NCI-H345 (cell line): Measurements from ENCODE around the gene DLEC1.

Source experiments
- DNase-seq: peaks from one replicate; lab custom pipeline; 2025; lab: John Stamatoyannopoulos, UW

DLEC1 gene

DNA sequence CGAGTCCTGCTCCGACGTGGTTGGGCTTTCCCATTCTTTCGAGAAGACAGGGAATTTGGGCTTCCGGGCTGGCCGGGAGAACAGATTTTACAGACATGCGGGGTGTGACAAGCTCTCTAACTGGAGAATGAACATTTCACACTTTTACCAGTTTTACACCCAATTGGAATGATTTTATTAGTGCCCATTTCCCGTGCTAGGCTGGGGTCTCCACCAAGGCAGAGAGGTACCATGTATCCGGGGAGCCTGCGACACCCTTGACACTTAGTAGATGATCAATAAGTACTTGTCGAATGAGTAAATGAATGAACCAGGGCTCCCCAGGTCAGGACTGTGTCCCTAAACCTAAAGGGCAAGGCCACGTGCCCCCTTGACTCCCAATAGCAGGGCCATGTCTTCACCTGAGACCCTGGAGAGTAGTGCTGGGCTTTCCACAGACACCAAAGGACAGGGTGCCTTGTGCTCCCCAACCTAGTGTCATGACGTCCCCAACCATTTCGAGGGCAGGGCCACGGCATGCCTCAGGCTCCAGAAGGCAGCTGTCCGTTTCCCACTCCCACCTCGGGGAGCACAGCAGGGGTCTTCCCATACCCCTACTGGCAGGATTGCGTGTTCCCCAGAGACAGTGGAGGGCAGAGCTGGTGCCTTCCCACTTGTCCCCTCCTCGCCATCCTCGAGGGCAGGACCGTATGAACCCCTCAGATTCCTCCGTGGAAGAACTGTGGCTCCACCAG, 98.8 kb downstream of the DLEC1 start:
- DNase-seq: peak; percentile 30

DNA sequence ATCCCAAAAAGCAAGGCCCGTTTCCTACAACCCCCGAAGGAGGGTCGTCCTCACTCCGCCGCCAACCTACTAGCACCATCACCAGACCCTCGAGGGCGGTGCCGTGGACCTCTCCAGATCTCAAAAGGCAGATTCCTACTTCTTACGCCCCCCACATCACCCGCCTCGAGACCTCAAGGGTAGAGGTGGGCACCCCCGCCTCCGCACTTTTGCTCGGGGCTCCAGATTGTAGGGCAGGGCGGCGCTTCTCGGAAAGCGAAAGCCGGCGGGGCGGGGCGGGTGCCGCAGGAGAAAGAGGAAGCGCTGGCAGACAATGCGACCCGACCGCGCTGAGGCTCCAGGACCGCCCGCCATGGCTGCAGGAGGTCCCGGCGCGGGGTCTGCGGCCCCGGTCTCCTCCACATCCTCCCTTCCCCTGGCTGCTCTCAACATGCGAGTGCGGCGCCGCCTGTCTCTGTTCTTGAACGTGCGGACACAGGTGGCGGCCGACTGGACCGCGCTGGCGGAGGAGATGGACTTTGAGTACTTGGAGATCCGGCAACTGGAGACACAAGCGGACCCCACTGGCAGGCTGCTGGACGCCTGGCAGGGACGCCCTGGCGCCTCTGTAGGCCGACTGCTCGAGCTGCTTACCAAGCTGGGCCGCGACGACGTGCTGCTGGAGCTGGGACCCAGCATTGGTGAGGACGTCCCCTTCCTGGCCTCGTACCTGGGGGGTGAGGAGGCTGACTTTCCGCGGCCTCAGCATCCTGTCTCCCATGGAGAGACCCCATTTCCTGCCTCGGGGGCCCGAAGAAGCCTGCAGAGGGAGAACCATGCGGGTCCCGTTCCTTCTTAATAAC, 99.6 kb downstream of the DLEC1 start, which contains the start of gene MYD88:
Gene MYD88 (plus strand): TSS at position 313 of the 842 bp plus-strand sequence. CDS start 40 bp downstream, at position 353.
- DNase-seq: peak; percentile 34

DNA sequence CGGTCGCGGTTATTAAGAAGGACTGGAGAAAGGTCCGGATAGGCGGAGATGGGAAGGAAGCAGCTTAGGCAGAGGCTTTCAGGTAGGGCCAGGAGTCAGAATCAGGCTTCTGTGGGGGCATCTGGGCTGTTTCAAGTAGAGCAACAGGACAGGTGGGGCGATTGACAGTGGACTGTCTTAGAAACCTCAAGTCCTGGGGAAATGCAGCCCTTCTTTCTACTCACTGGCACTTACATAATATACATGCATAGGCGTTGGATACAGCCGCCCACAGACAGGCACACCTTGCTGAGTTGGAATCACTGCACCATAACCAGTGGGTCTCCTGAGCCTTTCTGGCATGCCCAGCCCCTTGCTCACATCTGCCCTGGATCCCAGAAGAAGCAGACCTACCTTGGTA, 100.2 kb downstream of the DLEC1 start:
- no peak for DNase-seq

DNA sequence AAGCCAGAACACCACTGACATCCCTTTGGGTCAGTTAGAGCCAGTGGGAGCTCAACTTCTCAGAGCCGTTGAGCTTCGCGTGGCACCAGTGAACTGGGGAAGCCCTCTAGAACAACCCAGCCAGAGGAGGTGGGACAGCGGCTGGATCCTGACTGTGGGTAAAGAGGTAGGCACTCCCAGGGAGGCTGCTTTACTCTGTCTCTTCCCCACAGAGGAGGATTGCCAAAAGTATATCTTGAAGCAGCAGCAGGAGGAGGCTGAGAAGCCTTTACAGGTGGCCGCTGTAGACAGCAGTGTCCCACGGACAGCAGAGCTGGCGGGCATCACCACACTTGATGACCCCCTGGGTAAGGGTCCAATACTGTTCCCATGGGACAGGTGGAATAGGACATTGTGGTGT, 100.6 kb downstream of the DLEC1 start:
- DNase-seq: no peak

DNA sequence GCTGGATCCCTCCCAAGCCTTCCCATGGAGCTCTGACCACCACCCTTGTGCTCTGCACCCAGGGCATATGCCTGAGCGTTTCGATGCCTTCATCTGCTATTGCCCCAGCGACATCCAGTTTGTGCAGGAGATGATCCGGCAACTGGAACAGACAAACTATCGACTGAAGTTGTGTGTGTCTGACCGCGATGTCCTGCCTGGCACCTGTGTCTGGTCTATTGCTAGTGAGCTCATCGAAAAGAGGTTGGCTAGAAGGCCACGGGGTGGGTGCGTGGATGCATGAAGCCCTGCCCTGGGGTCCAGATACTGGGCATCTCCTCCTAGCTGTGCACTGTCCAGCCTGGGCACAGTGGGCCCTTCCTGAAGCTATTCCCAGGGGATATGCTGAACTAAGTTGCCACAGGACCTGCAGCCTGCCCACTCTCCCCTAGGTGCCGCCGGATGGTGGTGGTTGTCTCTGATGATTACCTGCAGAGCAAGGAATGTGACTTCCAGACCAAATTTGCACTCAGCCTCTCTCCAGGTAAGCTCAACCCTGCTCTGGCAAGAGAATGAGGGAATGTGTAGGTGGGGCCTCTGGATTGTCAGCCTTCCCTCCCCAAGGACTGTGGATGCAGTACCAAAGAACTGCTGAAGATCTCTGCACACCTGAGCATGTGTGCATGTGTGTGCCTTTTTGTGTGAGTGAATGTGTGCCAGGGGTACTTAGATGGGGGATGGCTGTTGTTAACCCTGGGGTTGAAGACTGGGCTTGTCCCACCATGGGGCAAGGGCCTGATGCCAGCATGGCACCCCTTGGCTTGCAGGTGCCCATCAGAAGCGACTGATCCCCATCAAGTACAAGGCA, 101.5 kb downstream of the DLEC1 start:
- DNase-seq: no peak

- DNase-seq: no peak
These were observed 102.4 kb downstream of the DLEC1 start for GRCh38 chr3:38141173-38141951.

DNA sequence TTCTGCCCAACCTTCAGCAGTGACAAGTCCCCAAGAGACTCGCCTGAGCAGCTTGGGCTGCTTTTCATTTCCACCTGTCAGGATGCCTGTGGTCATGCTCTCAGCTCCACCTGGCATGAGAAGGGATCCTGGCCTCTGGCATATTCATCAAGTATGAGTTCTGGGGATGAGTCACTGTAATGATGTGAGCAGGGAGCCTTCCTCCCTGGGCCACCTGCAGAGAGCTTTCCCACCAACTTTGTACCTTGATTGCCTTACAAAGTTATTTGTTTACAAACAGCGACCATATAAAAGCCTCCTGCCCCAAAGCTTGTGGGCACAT, 102.9 kb downstream of the DLEC1 start:
- DNase-seq: no peak

GRCh38 chr3:38142959-38143358, 104.0 kb downstream of the DLEC1 start:
- no peak for DNase-seq

GRCh38 chr3:38143511-38143910, 104.5 kb downstream of the DLEC1 start:
- DNase-seq: no peak

- DNase-seq: no peak
These were observed 107.5 kb downstream of the DLEC1 start for GRCh38 chr3:38146504-38146903.

DNA sequence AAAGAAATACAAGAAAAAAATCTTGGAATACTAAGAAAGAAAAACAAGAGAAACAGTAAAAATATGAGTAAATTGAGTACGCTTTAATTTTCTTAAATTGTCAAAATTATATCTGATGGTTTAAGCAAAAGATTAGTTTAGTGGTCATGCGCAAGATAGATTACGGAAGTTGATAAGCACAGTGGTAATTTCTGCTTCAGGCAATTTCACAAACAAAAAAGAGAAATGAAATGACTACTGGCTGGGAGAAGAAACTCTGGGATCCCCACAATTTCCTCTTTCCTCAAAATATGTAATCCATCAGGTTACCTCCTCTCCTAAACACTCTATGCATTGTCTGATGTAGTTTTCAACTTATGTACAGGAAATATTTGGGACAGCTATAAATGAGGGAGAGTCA, 108.4 kb downstream of the DLEC1 start:
- no peak for DNase-seq

DNA sequence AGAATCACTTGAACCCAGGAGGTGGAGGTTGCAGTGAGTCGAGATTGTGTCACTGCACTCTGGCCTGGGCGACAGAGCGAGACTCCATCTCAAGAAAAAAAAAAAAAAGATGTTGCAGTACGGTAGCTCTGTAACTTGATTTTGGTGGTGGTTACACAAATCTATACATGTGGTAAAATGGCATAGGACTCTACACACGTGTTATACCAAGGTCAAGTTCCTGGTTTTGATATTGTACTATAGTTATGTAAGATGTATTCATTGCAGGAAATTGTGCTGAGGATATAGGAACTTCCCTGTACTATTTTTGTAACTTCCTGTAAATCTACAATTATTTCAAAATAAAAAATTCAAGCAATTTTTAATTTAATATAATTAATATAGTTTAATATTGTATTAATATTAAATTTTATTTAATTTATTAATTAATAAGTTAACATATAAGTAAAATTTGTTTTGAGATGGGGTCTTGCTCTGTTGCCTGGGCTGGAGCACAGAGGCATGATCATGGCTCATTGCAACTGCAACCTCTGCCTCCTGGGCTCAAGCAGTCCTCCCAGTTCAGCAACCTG, 109.4 kb downstream of the DLEC1 start:
- no peak for DNase-seq

GRCh38 chr3:38149708-38150107, 110.7 kb downstream of the DLEC1 start:
- DNase-seq: no peak

DNA sequence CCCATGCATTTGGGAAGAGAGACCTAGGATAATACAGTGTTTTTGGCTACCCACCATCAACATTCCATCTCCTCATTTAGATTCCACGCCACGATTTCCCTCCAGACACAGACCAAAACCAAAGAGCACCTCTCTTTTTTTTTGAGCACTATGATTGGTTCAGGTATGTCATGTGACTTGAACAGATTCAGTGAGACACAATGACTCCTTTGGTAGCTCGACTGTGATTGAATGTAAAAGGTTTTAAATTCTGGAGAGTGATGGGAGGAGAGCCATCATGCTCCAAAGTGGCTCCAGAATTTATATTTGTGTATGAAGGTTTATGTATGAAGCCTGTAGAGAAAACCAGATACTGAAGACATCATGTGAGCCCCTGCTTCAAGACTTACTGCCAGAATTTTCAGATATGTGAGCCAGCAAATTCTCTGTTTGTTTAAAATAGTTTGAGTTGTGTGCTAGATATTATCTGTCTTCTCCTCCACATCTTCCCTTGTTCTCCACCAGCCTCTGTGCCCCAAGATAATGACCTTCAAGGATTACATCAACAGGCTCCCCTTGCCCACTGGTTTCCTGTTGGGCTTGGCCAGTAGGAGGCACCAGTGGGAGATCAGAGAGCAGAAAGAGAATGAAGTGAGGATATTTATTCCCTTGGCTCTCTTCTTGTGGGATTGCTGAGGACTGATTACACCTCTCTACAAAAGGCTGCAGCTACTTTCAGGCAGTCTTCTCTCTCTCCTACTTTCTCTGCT, 111.9 kb downstream of the DLEC1 start:
- DNase-seq: no peak

DNA sequence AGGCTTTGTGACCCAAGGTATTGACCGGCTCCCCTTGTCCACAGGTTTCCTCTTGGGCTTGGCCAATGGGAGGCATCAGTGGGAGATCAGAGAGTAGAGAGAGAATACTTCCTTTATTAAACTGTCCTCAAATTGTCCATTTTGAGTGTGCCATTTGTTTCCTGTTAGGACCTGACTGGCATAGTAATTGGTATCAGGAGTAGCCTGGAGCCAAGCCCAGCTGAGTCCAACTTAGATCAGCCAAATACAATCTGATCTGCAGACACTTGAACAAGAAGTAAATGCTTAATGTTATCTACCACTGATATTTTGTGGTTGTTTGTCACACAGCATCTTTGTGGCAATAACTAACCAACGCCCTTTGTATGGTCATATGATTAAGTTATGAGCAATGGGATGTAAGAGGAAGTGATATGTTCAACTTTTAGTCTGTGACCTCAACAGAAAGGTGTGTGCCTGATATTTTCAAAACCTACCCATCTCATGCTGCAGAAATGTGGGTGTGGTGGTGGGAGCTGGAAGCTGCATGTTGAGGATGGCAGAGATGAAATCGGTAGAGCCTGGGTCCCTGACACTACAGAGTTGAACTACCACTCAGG, 112.8 kb downstream of the DLEC1 start:
- DNase-seq: no peak

DNA sequence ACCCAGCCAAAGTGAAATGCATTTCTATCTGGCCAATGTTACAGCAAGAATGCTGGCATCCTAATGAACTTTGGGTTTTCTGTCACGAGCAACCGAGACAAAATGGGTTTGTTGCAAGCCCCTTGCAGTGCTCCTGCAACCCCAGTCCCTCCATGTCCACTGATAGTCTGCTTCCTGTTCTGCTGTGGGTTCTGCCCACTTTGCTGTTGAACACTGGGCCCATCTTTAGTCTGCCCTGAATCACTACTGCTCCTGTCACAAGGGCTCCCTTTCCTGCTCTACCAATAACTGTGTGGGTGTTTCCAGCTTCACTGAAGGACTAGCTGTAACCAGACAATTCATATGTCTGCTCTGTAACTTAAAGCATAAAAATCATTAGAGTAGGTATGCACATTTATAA, 113.6 kb downstream of the DLEC1 start:
- no peak for DNase-seq

GRCh38 chr3:38153221-38153620, 114.2 kb downstream of the DLEC1 start:
- no peak for DNase-seq

DNA sequence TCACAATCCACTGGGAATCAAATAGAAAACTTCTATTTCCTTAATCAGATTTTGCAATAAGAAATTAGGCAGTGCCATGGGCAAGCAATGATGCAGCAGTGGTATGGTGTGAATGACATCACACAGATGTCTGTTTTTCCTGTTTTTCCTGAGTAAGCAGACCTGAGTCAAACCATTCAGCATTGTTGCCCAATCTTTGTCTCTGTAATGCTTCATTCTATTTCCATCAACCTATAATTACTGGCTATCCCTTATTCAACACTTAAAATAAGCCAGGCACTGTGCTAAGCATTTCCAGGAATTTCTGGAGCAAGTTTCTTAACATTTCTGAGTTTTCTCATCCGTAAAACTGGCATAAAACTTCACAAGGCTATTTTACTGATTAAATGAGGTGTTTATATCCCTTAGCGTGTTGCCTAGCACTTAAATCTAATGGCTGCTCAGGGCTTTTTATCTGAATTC, 115.1 kb downstream of the DLEC1 start:
- no peak for DNase-seq

DNA sequence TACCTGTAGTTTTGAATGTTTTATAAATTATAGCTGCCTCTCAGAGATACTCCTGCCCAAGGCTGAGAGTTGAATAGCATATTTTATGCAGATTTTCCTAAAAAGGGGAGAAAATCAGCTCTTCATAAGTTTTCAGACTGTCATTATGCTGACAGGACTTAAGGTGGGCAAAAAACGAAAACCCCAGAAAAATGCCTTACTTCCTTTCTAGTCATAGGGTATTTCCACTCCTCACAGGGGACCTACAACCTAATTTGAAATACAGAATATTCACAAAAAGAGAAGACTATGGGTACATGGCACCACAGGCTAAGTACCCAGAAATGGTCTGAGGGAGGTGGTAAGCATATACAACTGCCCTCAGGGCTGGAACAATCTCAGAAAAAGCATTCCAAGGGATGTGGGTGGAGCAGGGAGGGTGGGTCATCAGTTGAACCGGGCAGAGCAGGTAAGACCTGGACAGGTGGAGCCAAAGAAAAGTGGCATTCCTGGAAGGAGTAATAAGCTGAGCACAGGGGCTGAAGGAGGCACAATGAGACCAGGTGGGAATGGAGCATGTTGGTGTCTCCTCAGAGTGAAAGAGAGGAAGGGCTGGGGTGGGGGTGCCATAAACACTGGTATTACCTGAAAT, 115.7 kb downstream of the DLEC1 start:
- DNase-seq: no peak

- DNase-seq: no peak
These were observed 116.8 kb downstream of the DLEC1 start for GRCh38 chr3:38155825-38156224.
